Spinal cord (tissue), 10 donors: Measurements from ENCODE around the gene GH2. TPM values are rescaled to one million over a fixed set of nuclear protein-coding genes. Genes with fewer than 3 reads are reported as not detected.
"Not testable (repeated sequence)": the region's sequence is repeated elsewhere in the genome, so short reads cannot be mapped to it uniquely, and the experiment has no call there.

Experiments
- DNase-seq, 6 donors: peaks; one replicate each; pipeline versions ENCODE4 v3.0.0 to v3.0.0-alpha.2; 2013 to 2015; ENCODE audit warnings: low spot score in 6 of 6, low read depth in 4 of 6
- H3K27ac ChIP-seq: one replicate; pipeline ENCODE4 v1.5.1; 2013; ENCODE audit warnings: low read depth, low read length, control low read depth
- H3K27me3 ChIP-seq: one replicate; pipeline ENCODE4 v1.6.1; 2013; ENCODE audit warnings: low read length; ENCODE audit not compliant: control insufficient read depth, insufficient read depth
- H3K36me3 ChIP-seq: one replicate; pipeline ENCODE4 v1.6.1; 2013; ENCODE audit warnings: low read length; ENCODE audit not compliant: control insufficient read depth, insufficient read depth
- H3K4me1 ChIP-seq: one replicate; pipeline ENCODE4 v1.6.1; 2013; ENCODE audit warnings: low read length; ENCODE audit not compliant: control insufficient read depth, insufficient read depth
- H3K4me3 ChIP-seq: one replicate; pipeline ENCODE4 v1.5.1; 2013; ENCODE audit warnings: low read depth, low read length, control low read depth
- H3K9me3 ChIP-seq: one replicate; pipeline ENCODE4 v1.6.1; 2013; ENCODE audit warnings: low read length; ENCODE audit not compliant: control insufficient read depth, insufficient read depth
- WGBS: methylation state at CpG from one replicate; pipeline ENCODE4 v1.1.5; 2013; ENCODE audit warnings: missing lambda C conversion rate; ENCODE audit not compliant: insufficient coverage; 5-methylcytosine and 5-hydroxymethylcytosine counted together
- polyA plus RNA-seq, 2 donors: library from polyadenylated mRNA; unstranded; fragments of 120-200 nt; gene quantifications; one replicate each; pipeline ENCODE4 v1.2.1, GENCODE V29; 2013; ENCODE audit not compliant: insufficient read length in 2 of 2
- total RNA-seq, 2 donors: library from RNA; depleted of rRNA in 1 of 2; stranded (reverse); fragments of 120-200 nt in 1 of 2; fragments of >200 nt in 1 of 2; gene quantifications; one replicate each; pipeline versions ENCODE4 v1.2.3 to v1.2.4, GENCODE V29; 2013 to 2014
- donor health status: healthy.

Gene GH2
- total and polyA plus RNA-seq, 4 donors: 0.44 TPM; not detected in 3

DNA sequence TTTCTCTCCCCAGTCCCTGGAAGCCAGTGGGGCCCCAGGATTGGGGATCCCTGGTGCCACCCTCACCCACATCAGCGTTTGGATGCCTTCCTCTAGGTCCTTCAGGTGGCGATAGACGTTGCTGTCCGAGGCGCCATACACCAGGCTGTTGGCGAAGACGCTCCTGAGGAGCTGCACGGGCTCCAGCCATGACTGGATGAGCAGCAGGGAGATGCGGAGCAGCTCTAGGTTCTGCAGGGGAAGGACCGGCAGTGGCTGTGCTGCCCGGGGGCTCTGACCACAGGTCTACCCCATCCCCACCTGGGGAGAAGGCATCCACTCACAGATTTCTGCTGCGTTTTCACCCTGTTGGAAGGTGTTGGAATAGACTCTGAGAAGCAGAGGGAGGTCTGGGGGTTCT, 1.0 kb downstream of the GH2 start:
- Histone ChIP-seq H3K27ac (no peak overlapping the region), H3K4me1 (no peaks in the 10 kb centered on the region), H3K27me3 (no peaks in the 10 kb centered on the region), H3K9me3 (no peaks in the 10 kb centered on the region), H3K4me3 (no peak overlapping the region), H3K36me3 (no peaks in the 10 kb centered on the region)
- DNase-seq: no peak
- 92% methylated on average over 11 of the region's 12 CpGs for WGBS

DNA sequence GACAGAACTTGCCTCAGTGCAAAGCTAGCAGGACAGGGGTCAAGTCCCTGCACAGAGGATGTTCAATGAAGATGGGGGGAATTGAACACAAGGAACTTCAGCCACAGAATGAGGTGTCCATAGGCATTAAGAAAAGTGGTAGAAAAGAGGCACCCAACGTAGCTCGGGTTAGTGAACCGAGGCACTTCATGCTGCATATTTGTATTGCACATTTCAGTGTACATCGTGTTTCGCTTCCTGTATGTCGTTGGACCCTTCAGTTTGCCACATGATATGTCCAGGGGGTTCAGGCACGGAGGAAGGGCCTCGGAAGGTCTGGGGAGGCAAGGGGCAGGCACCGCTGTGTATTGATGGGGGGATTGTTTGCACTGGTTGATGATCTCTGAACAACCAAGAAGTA, 3.3 kb downstream of the GH2 start:
- not testable (repeated sequence) for H3K27ac ChIP-seq, DNase-seq, H3K4me1 ChIP-seq, H3K27me3 ChIP-seq, H3K4me3 ChIP-seq, H3K36me3 ChIP-seq, H3K9me3 ChIP-seq
- 96% methylated on average over 6 of the region's 9 CpGs for WGBS

DNA sequence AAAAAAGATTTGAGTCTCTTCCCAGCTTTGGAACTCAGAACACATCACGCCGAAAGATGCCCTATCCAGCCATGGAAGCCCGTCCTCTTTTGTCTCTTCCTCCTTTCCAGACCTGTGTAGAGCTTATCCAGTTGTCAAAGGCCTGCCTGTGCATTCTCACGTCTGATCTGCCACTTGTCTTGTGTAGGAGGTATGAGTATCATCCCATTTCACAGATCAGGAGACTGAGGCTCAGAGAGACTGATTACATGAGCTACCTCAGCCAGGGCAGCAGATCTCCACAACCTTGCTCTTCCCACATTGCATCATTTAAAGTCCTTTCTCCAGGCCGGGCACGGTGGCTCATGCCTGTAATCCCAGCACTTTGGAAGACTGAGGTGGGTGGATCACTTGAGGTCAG, 7.1 kb downstream of the GH2 start:
- not testable (repeated sequence) for H3K4me3 ChIP-seq, H3K27me3 ChIP-seq, DNase-seq, H3K27ac ChIP-seq, H3K36me3 ChIP-seq, H3K4me1 ChIP-seq, H3K9me3 ChIP-seq
- WGBS: 86% methylated on average over 2 of the region's 6 CpGs

DNA sequence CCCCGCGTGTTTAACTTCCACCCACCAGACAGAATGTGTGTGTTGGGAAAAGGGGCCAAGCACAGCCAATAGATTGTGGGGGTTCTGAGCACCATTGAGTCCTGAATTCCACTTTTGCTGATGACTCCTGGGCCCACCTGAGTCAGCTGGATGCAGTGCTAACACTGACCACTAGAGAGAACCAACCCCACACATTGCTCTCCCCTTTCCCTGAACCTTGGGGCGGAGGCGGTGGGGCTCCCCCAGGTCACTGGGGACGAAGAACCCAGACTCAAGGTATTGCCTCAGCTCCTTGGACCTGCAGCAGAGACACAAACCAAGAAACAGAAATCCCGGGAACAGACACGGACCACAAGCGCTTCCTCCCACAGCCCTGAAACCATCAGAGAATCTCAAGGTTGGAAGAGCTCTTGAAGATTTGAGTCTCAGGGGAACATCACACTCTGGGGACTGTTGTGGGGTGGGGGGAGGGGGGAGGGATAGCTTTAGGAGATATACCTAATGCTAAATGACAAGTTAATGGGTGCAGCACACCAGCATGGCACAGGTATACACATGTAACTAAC, 7.6 kb downstream of the GH2 start:
- not testable (repeated sequence) for H3K36me3 ChIP-seq, H3K9me3 ChIP-seq, H3K27ac ChIP-seq, H3K4me1 ChIP-seq, H3K4me3 ChIP-seq, H3K27me3 ChIP-seq, DNase-seq
- 85% methylated on average over 2 of the region's 8 CpGs for WGBS

DNA sequence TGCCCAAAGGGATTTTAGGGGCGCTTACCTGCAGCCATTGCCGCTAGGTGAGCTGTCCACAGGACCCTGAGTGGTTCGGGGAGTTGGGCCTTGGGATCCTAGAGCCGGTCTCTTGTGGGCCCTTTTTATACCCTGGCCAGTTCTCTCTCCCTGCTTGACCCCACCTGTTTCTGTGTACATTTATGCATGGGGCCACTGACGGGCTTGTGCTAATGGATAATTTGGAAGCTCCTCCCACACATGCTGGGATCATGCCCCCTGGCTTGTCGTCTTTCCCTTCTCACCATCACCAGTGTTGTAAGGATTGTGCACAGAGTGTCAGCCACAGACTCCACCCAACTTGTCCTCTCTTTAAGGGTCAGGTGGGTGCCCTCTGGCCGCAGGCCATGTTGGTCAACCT, 8.2 kb downstream of the GH2 start, which contains the start of gene CSH2:
Gene CSH2 (minus strand): TSS at position 101 of the 400 bp plus-strand sequence. CDS start 63 bp downstream, at position 38.
- H3K9me3 ChIP-seq, H3K27me3 ChIP-seq, H3K4me1 ChIP-seq, H3K27ac ChIP-seq, H3K36me3 ChIP-seq, H3K4me3 ChIP-seq, DNase-seq: not testable (repeated sequence)
- no CpG with 5 or more reads among the region's 7 CpGs for WGBS

DNA sequence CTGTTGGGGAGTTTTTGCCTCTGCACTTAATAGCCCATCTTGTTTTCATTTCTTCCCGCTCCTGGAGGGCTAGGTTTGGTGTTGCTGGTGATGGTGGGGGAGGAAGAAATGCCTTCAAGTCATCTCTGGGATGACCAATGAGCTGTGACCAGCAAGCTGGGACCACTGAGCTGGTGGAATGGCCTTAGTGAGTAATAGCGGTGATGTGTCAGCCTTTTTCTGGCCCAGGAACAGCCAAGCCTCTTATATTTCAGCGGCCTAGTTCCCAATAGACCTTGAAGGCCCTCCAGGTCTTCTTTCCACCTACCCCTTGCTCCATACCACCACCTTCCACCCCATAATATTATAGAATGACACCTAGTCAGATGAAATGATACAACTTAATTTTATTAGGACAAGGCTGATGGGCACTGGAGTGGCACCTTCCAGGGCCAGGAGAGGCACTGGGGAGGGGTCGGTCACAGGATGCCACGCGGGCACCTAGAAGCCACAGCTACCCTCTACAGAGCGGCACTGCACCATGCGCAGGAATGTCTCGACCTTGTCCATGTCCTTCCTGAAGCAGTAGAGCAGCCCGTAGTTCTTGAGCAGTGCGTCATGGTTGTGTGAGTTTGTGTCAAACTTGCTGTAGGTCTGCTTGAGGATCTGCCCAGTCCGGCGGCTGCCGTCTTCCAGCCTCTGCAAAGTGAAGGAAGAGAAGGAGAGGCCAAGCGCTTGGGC, 9.9 kb downstream of the GH2 start:
- not testable (repeated sequence) for H3K9me3 ChIP-seq, H3K4me1 ChIP-seq, H3K27me3 ChIP-seq, H3K36me3 ChIP-seq, H3K4me3 ChIP-seq, H3K27ac ChIP-seq, DNase-seq
- WGBS: no CpG with 5 or more reads among the region's 15 CpGs

DNA sequence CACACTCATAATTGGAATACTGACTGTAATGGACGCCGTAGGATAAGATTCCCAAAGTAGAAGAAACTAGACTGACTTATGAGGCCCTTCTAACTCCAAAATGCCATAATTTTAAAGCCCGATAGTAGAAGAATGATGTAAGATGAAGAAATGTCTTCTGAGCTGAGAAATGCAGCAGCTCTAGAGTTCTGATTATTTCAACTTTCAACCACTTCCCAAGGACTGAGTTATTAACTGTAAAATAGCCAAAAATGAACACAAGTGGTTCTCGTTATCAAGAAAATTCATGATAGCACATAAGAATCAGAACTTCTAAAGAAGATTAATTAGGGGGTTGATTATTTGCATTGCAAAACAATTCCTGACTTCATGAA, 11.5 kb downstream of the GH2 start:
- not testable (repeated sequence) for H3K27ac ChIP-seq, H3K4me3 ChIP-seq, H3K9me3 ChIP-seq, H3K27me3 ChIP-seq, H3K4me1 ChIP-seq, DNase-seq, H3K36me3 ChIP-seq
- no CpG with 5 or more reads among the region's 4 CpGs for WGBS

DNA sequence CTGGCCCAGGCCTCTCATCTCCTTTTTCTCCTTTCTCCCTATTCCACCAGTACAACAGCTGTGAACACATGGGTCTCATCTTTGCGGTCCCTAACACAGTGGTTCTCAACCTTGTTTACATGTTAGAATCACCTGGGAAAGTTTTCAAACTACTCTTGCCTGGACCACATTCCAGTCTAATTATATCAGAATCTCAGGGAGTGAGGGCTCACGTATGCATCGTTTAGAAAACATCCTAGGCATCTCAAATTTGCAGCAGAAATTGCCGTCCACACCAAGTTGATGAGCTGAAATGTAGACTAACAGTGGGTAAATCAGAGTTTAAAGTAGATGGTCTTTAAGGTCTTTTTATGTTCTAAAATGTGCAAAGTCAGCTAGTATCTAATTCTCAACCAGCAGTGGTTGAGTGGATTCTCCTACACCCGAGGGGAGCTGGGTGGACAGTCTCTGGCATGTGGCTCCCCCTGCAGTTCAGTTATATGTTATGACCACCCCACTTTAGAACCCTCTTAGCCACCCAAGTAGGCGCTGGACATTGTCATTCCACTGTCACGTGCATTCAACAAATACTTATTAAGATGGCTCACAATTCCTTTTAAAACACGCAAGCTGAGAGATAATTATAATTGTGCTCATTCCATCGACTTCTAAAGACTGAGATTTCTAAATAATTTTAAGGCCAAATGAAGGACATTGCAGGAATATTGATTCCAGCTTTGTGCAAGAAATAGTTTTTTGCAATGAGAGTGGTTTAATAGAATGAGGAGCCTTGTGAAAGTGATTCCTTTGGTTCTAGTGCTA, 12.1 kb downstream of the GH2 start:
- H3K4me1 ChIP-seq, H3K4me3 ChIP-seq, H3K36me3 ChIP-seq, H3K9me3 ChIP-seq, H3K27ac ChIP-seq, H3K27me3 ChIP-seq: not testable (repeated sequence)
- DNase-seq: peak in 1 of 6 donors; percentile 2
- WGBS: 100% methylated on average over 1 of the region's 9 CpGs

DNA sequence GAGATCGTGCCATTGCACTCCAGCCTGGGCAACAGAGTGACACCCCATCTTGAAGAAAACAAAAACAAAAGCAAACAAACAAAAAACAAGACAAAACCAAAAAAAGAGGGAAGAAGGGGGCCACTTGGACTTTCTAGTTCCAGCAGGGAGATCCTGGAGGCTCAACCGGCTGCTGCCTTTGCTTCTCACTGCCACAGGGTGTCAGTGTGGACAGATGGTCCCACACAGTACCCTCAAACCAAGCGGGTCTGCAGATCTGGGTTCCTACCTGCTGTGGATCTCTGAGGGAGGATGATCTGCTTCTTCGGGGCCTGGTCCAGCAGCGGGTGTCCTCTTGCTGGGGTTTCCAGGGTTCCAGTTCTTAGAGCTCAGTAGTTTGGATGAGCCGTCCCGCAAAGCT, 15.1 kb downstream of the GH2 start:
- H3K27me3 ChIP-seq, H3K9me3 ChIP-seq, H3K4me3 ChIP-seq, H3K4me1 ChIP-seq, H3K36me3 ChIP-seq, H3K27ac ChIP-seq: not testable (repeated sequence)
- peak in 1 of 6 donors; percentile 12 for DNase-seq
- no CpG with 5 or more reads among the region's 7 CpGs for WGBS

DNA sequence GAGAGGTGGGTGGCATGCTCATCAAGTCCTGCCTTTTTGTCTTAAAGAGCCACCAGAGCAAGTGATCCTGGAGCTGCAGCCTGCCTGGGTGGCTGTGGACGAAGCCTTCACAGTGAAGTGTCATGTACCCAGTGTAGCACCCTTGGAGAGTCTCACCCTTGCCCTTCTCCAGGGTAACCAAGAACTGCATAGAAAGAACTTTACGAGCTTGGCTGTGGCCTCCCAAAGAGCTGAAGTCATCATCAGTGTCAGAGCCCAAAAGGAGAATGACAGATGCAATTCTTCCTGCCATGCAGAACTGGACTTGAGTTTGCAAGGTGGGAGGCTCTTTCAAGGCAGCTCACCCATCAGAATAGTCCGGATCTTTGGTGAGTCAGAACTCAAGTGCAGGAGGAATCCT, 22.5 kb downstream of the GH2 start:
- no peak overlapping the region for H3K27ac ChIP-seq
- 59% methylated on average over 3 of the region's 3 CpGs for WGBS
- no peaks in the 10 kb centered on the region for H3K36me3 ChIP-seq
- no peaks in the 10 kb centered on the region for H3K4me1 ChIP-seq
- no peaks in the 10 kb centered on the region for H3K9me3 ChIP-seq
- DNase-seq: no peak
- H3K27me3 ChIP-seq: no peaks in the 10 kb centered on the region
- H3K4me3 ChIP-seq: no peak overlapping the region
